SK-N-SH treated with all-trans-retinoic acid at 6 μM for 48 hours (cell line): Measurements from ENCODE around the gene CHMP1A.

Source experiments
- ATAC-seq: fragments of 200-7000 bp; cut with Tn5 transposase; 3 replicates; pipeline ENCODE4 v1.9.1; 2020; ENCODE audit warnings: mild to moderate bottlenecking, moderate library complexity
- BACH2 ChIP-seq: fragments of 250-450 bp; sonication (Bioruptor Pico); IDR thresholded peaks from 2 replicates; pipeline ENCODE4 v1.9.0; 2021; ENCODE audit warnings: mild to moderate bottlenecking, borderline replicate concordance
- CSDC2 ChIP-seq: fragments of 250-450 bp; sonication (Bioruptor Pico); IDR thresholded peaks from 2 replicates; pipeline ENCODE4 v1.5.0; 2020; ENCODE audit warnings: mild to moderate bottlenecking, moderate library complexity
- ESRRG ChIP-seq: fragments of 250-450 bp; sonication (Bioruptor Pico); IDR thresholded peaks from 2 replicates; pipeline ENCODE4 v1.6.1; 2021; ENCODE audit warnings: mild to moderate bottlenecking
- GLIS3 ChIP-seq: fragments of 250-450 bp; sonication (Bioruptor Pico); IDR thresholded peaks from 2 replicates; pipeline ENCODE4 v1.5.0; 2020; ENCODE audit warnings: mild to moderate bottlenecking, moderate library complexity
- ISL1 ChIP-seq: fragments of 250-450 bp; sonication (Bioruptor Pico); IDR thresholded peaks from 2 replicates; pipeline ENCODE4 v2.1.2; 2022; ENCODE audit warnings: mild to moderate bottlenecking, moderate library complexity
- PPARA ChIP-seq: fragments of 250-450 bp; sonication (Bioruptor Pico); IDR thresholded peaks from 2 replicates; pipeline ENCODE4 v1.5.0; 2020; ENCODE audit warnings: mild to moderate bottlenecking, borderline replicate concordance
- RARB ChIP-seq: fragments of 250-450 bp; sonication (Bioruptor Pico); IDR thresholded peaks from 2 replicates; pipeline ENCODE4 v1.8.0; 2021; ENCODE audit warnings: mild to moderate bottlenecking, moderate library complexity
- TCF4 ChIP-seq: fragments of 250-450 bp; sonication (Bioruptor Pico); IDR thresholded peaks from 2 replicates; pipeline ENCODE4 v1.8.0; 2021; ENCODE audit warnings: mild to moderate bottlenecking, moderate library complexity, borderline replicate concordance
- TOX ChIP-seq: fragments of 250-450 bp; sonication (Bioruptor Pico); IDR thresholded peaks from 2 replicates; pipeline ENCODE4 v1.8.0; 2021; ENCODE audit warnings: mild to moderate bottlenecking, moderate library complexity, borderline replicate concordance
- ZC3H10 ChIP-seq: fragments of 250-450 bp; sonication (Bioruptor Pico); IDR thresholded peaks from 2 replicates; pipeline ENCODE4 v1.5.1; 2021; ENCODE audit warnings: mild to moderate bottlenecking, moderate library complexity
- ZFP3 ChIP-seq: fragments of 250-450 bp; sonication (Bioruptor Pico); IDR thresholded peaks from 2 replicates; pipeline ENCODE4 v1.5.0; 2020; ENCODE audit warnings: mild to moderate bottlenecking, moderate library complexity
- ZFP30 ChIP-seq: fragments of 450-650 bp; formaldehyde crosslinking; IDR thresholded peaks from 2 replicates; pipeline ENCODE4 v1.5.0; 2022; ENCODE audit warnings: mild to moderate bottlenecking, moderate library complexity
- ZNF565 ChIP-seq: fragments of 450-650 bp; formaldehyde crosslinking; conservative IDR thresholded peaks from 2 replicates; pipeline ENCODE4 v1.5.0; 2020; ENCODE audit warnings: low read depth, mild to moderate bottlenecking, moderate library complexity
- ZNF70 ChIP-seq: fragments of 450-650 bp; formaldehyde crosslinking; IDR thresholded peaks from 2 replicates; pipeline ENCODE4 v1.5.0; 2020; ENCODE audit warnings: mild to moderate bottlenecking, moderate library complexity
- ZNF8 ChIP-seq: fragments of 450-650 bp; formaldehyde crosslinking; IDR thresholded peaks from 2 replicates; pipeline ENCODE4 v1.5.0; 2020; ENCODE audit warnings: mild to moderate bottlenecking, moderate library complexity
- TF ChIP-seq, protein P1 (sequence below): fragments of 250-450 bp; sonication (Bioruptor Pico); IDR thresholded peaks from 2 replicates; pipeline ENCODE4 v1.5.1; 2021; ENCODE audit warnings: mild to moderate bottlenecking, moderate library complexity
- TF ChIP-seq, protein P2 (sequence below): fragments of 250-450 bp; sonication (Bioruptor Pico); IDR thresholded peaks from 2 replicates; pipeline ENCODE4 v1.5.0; 2020; ENCODE audit warnings: mild to moderate bottlenecking, moderate library complexity
- TF ChIP-seq, protein P3 (sequence below): fragments of 250-450 bp; sonication (Bioruptor Pico); IDR thresholded peaks from 2 replicates; pipeline ENCODE4 v1.5.1; 2020; ENCODE audit warnings: low read depth, mild to moderate bottlenecking, moderate library complexity
- TF ChIP-seq, protein P4 (sequence below): fragments of 250-450 bp; sonication (Bioruptor Pico); IDR thresholded peaks from 2 replicates; pipeline ENCODE4 v1.8.0; 2021; ENCODE audit warnings: low read depth, mild to moderate bottlenecking, moderate library complexity, borderline replicate concordance

The CHMP1A gene

DNA sequence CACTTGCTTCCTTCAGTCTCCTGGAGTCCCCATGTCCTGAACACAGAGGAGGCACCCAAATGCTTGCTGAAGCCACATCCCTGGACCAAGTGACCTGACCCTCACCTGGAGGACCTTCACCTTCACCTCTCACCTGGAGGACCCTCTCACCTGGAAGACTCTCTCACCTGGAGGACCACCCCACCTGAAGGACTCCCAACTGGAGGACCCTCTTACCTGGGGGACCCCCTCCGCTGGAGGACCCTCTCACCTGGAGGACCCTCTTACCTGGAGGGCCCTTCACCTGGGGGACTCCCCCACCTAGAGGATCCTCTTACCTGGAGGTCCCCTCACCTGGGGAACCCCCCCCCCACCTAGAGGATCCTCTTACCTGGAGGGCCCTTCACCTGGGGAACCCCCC lies 28.4 kb upstream of the CHMP1A start:
- TF ChIP-seq CSDC2 (CRISPR knock-in tag) (no peak), BACH2 (no peak), TCF4 (CRISPR knock-in tag) (no peak), PPARA (CRISPR knock-in tag) (no peak), ZC3H10 (CRISPR knock-in tag) (no peak), ZFP30 (CRISPR knock-in tag) (no peak), ZFP3 (CRISPR knock-in tag) (no peak), ZNF565 (CRISPR knock-in tag) (no peak), RARB (CRISPR knock-in tag) (no peak), TOX (no peak), ESRRG (CRISPR knock-in tag) (no peak), GLIS3 (CRISPR knock-in tag) (no peak), ISL1 (CRISPR knock-in tag) (no peak), ZNF70 (CRISPR knock-in tag) (no peak)
- TF ChIP-seq, protein P1, sequence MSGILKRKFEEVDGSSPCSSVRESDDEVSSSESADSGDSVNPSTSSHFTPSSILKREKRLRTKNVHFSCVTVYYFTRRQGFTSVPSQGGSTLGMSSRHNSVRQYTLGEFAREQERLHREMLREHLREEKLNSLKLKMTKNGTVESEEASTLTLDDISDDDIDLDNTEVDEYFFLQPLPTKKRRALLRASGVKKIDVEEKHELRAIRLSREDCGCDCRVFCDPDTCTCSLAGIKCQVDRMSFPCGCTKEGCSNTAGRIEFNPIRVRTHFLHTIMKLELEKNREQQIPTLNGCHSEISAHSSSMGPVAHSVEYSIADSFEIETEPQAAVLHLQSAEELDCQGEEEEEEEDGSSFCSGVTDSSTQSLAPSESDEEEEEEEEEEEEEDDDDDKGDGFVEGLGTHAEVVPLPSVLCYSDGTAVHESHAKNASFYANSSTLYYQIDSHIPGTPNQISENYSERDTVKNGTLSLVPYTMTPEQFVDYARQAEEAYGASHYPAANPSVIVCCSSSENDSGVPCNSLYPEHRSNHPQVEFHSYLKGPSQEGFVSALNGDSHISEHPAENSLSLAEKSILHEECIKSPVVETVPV = no peak
- TF ChIP-seq, protein P2, sequence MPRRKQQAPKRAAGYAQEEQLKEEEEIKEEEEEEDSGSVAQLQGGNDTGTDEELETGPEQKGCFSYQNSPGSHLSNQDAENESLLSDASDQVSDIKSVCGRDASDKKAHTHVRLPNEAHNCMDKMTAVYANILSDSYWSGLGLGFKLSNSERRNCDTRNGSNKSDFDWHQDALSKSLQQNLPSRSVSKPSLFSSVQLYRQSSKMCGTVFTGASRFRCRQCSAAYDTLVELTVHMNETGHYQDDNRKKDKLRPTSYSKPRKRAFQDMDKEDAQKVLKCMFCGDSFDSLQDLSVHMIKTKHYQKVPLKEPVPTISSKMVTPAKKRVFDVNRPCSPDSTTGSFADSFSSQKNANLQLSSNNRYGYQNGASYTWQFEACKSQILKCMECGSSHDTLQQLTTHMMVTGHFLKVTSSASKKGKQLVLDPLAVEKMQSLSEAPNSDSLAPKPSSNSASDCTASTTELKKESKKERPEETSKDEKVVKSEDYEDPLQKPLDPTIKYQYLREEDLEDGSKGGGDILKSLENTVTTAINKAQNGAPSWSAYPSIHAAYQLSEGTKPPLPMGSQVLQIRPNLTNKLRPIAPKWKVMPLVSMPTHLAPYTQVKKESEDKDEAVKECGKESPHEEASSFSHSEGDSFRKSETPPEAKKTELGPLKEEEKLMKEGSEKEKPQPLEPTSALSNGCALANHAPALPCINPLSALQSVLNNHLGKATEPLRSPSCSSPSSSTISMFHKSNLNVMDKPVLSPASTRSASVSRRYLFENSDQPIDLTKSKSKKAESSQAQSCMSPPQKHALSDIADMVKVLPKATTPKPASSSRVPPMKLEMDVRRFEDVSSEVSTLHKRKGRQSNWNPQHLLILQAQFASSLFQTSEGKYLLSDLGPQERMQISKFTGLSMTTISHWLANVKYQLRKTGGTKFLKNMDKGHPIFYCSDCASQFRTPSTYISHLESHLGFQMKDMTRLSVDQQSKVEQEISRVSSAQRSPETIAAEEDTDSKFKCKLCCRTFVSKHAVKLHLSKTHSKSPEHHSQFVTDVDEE (CRISPR knock-in tag) = no peak
- TF ChIP-seq, protein P3, sequence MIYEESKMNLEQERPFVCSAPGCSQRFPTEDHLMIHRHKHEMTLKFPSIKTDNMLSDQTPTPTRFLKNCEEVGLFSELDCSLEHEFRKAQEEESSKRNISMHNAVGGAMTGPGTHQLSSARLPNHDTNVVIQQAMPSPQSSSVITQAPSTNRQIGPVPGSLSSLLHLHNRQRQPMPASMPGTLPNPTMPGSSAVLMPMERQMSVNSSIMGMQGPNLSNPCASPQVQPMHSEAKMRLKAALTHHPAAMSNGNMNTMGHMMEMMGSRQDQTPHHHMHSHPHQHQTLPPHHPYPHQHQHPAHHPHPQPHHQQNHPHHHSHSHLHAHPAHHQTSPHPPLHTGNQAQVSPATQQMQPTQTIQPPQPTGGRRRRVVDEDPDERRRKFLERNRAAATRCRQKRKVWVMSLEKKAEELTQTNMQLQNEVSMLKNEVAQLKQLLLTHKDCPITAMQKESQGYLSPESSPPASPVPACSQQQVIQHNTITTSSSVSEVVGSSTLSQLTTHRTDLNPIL = no peak
- TF ChIP-seq, protein P4, sequence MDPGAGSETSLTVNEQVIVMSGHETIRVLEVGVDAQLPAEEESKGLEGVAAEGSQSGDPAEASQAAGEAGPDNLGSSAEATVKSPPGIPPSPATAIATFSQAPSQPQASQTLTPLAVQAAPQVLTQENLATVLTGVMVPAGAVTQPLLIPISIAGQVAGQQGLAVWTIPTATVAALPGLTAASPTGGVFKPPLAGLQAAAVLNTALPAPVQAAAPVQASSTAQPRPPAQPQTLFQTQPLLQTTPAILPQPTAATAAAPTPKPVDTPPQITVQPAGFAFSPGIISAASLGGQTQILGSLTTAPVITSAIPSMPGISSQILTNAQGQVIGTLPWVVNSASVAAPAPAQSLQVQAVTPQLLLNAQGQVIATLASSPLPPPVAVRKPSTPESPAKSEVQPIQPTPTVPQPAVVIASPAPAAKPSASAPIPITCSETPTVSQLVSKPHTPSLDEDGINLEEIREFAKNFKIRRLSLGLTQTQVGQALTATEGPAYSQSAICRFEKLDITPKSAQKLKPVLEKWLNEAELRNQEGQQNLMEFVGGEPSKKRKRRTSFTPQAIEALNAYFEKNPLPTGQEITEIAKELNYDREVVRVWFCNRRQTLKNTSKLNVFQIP = no peak
- ATAC-seq = no peak

DNA sequence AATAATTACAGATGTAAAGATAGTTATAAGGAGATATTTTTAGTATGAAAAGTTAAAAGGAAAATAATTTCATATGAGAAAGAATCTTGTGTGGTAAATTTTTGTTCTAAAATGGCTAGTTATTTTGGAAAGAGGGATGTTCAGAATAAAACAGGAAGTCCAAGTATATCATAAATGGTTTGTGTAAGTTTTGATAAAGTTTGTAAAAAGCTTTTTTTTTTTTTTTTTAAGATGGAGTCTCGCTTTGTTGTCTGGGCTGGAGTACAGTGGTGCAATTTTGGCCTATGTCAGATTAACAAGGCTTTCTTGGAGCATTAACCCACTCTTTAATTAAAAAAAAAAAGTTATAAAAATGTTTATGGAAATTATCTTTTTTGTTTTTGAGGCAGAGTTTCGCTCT lies 20.8 kb upstream of the CHMP1A start:
- TF ChIP-seq, protein P1 = no peak
- TF ChIP-seq, protein P2 (CRISPR knock-in tag) = no peak
- TF ChIP-seq PPARA (CRISPR knock-in tag) = no peak
- TF ChIP-seq ZNF8 (CRISPR knock-in tag) = no peak
- no peak for TF ChIP-seq GLIS3 (CRISPR knock-in tag)
- TF ChIP-seq, protein P3 = no peak
- TF ChIP-seq ZNF565 (CRISPR knock-in tag) = no peak
- no peak for TF ChIP-seq ISL1 (CRISPR knock-in tag)
- TF ChIP-seq ZFP3 (CRISPR knock-in tag) = no peak
- no peak for TF ChIP-seq RARB (CRISPR knock-in tag)
- TF ChIP-seq, all 23 proteins: peak for 0
- no peak for ATAC-seq
